ENCODE measurements around the gene GRID1.
"Not testable (repeated sequence)": the region's sequence is repeated elsewhere in the genome, so short reads cannot be mapped to it uniquely, and the experiment has no call there.

GRID1 gene

GRCh38 chr10:86079088-86079487 lies 287.5 kb downstream of the GRID1 start:
- H3K4me3 ChIP-seq (ENCODE audit: low read depth, low read length), result no peak overlapping the region
- DNase-seq (ENCODE audit: low read depth), result no peak
- TF ChIP-seq CTCF (conservative IDR thresholded peaks at IDR 0.05; ENCODE audit: low read depth, low read length), result no peak

GRCh38 chr10:86078639-86079035 lies 288.0 kb downstream of the GRID1 start:
- TF ChIP-seq CTCF (conservative IDR thresholded peaks at IDR 0.05; ENCODE audit: low read depth, low read length), result no peak
- no peak overlapping the region for H3K4me3 ChIP-seq (ENCODE audit: low read depth, low read length)
- DNase-seq (ENCODE audit: low read depth), result no peak

- no peak for DNase-seq (ENCODE audit: low read depth)
- no peak for TF ChIP-seq CTCF (conservative IDR thresholded peaks at IDR 0.05; ENCODE audit: low read depth, low read length)
These were observed 288.5 kb downstream of the GRID1 start for GRCh38 chr10:86077871-86078638.

GRCh38 chr10:86077271-86077670 lies 289.3 kb downstream of the GRID1 start:
- DNase-seq (ENCODE audit: low read depth), result no peak
- no peak for TF ChIP-seq CTCF (conservative IDR thresholded peaks at IDR 0.05; ENCODE audit: low read depth, low read length)
- no peak overlapping the region for H3K4me3 ChIP-seq (ENCODE audit: low read depth, low read length)

More at GRCh38 chr10:86077871-86078638, 288.5 kb downstream of the GRID1 start:
- no peak overlapping the region for H3K4me3 ChIP-seq (ENCODE audit: low read depth, low read length)

- not testable (repeated sequence) for DNase-seq (ENCODE audit: low read depth); H3K4me3 ChIP-seq (ENCODE audit: low read depth, low read length)
These were observed 290.1 kb downstream of the GRID1 start for GRCh38 chr10:86076497-86076896.

GRCh38 chr10:86075512-86075911 lies 291.1 kb downstream of the GRID1 start:
- no peak overlapping the region for H3K4me3 ChIP-seq (ENCODE audit: low read depth, low read length)
- DNase-seq (ENCODE audit: low read depth), result no peak
- no peak for TF ChIP-seq CTCF (conservative IDR thresholded peaks at IDR 0.05; ENCODE audit: low read depth, low read length)

GRCh38 chr10:86074294-86074693 lies 292.3 kb downstream of the GRID1 start:
- no peak overlapping the region for H3K4me3 ChIP-seq (ENCODE audit: low read depth, low read length)
- TF ChIP-seq CTCF (conservative IDR thresholded peaks at IDR 0.05; ENCODE audit: low read depth, low read length), result no peak
- DNase-seq (ENCODE audit: low read depth), result no peak

Data from choroid plexus epithelial cell (primary cell).